SKM-1 treated with dmso at 0.1 percent for 144 hours (cell line): Measurements from ENCODE around the gene SRGN.
"Not testable (repeated sequence)": the region's sequence is repeated elsewhere in the genome, so short reads cannot be mapped to it uniquely, and the experiment has no call there.

Source experiments
- DNase-seq: peaks from one replicate; lab custom pipeline; 2025; ENCODE audit not compliant: unreplicated experiment; lab: John Stamatoyannopoulos, UW

SRGN gene

GRCh38 chr10:69087590-69088470 is at the start of gene SRGN:
SRGN (plus strand) TSS chr10:69088103; CDS start chr10:69088158, 55 bp downstream.
- DNase-seq, result peak; percentile 91

GRCh38 chr10:69040904-69041303 is 47.0 kb upstream of the SRGN start:
- not testable (repeated sequence) for DNase-seq

GRCh38 chr10:69042417-69042816 is 45.5 kb upstream of the SRGN start:
- DNase-seq, result no peak

- DNase-seq, result no peak
Observed at GRCh38 chr10:69042838-69043237, 45.1 kb upstream of the SRGN start.

- DNase-seq, result no peak
Observed at GRCh38 chr10:69043931-69044531, 43.9 kb upstream of the SRGN start.

GRCh38 chr10:69044546-69044945 is 43.4 kb upstream of the SRGN start:
- DNase-seq, result peak; percentile 82

GRCh38 chr10:69045441-69046300 is 42.2 kb upstream of the SRGN start:
- DNase-seq, result peak; percentile 96

GRCh38 chr10:69047111-69047832 is 40.6 kb upstream of the SRGN start:
- no peak for DNase-seq

- DNase-seq, result peak; percentile 96
Observed at GRCh38 chr10:69048103-69048502, 39.8 kb upstream of the SRGN start.

GRCh38 chr10:69049566-69049961 is 38.3 kb upstream of the SRGN start:
- peak; percentile 70 for DNase-seq

GRCh38 chr10:69051303-69051702 is 36.6 kb upstream of the SRGN start:
- peak; percentile 74 for DNase-seq

- no peak for DNase-seq
Observed at GRCh38 chr10:69051710-69052487, 36.0 kb upstream of the SRGN start.

- DNase-seq, result no peak
Observed at GRCh38 chr10:69052736-69053135, 35.2 kb upstream of the SRGN start.

GRCh38 chr10:69055241-69055640 is 32.7 kb upstream of the SRGN start:
- DNase-seq, result no peak

- peak; percentile 64 for DNase-seq
Observed at GRCh38 chr10:69056129-69056528, 31.8 kb upstream of the SRGN start.

GRCh38 chr10:69056536-69057260 is 31.2 kb upstream of the SRGN start:
- no peak for DNase-seq

GRCh38 chr10:69057261-69057950 is 30.5 kb upstream of the SRGN start:
- DNase-seq, result peak; percentile 68

- no peak for DNase-seq
Observed at GRCh38 chr10:69057951-69058297, 30.0 kb upstream of the SRGN start.
